Muscle of arm (tissue), 12 donors: ENCODE measurements around the gene EZR. TPM values are rescaled to one million over a fixed set of nuclear protein-coding genes. Genes with fewer than 3 reads are reported as not detected.

Source experiments
- DNase-seq: peaks from one replicate; pipeline ENCODE4 v3.0.0-alpha.2; 2013
- polyA plus RNA-seq, 12 donors: library from polyadenylated mRNA; unstranded; fragments of 120-200 nt; gene quantifications; one replicate each; pipeline ENCODE4 v1.2.1, GENCODE V29; 2013; ENCODE audit not compliant: insufficient read length in 12 of 12

The EZR gene
- polyA plus RNA-seq, 12 donors: 24.0 to 86.6 (median 33.7) TPM; not detected in 1

- DNase-seq: no peak
Measured at GRCh38 chr6:158778005-158778527, 41.1 kb downstream of the EZR start.

DNA sequence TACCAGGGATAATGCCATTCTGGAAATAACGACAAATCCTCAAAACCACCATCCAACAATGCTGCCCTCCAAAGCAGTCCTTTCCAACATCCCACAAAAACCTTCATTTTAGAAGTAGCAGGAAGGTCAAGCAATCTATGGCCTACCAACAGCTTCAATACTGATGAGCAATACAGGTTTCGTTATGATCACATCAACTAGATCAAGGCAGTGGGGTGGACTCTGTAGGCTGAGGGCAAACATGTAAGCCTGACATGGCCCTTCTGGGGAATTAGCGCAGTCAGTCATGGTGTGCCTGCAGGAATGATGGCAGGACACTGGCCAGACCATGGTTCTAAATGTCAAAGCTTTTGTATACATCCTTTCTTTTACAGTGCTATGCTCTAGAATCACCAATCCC, 41.7 kb downstream of the EZR start:
- DNase-seq: no peak

DNA sequence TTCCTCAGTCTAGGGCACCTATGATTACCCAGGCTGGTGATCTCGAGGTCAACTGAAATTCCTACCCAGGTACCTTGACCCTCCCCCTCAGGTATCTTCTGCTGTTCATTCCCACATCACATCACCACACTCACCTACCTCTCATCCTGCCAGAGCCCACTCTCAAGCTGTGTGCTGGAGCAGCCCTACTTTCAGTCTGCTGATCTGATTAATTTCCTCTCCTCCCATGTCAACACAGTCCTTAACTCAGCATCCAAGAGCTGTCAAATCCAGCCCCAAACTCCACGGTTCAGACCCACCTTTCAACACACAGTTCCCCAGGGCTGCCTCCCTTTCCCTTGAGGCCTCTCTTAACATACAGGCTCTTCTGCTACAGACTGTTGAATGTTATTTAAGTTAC, 42.4 kb downstream of the EZR start:
- DNase-seq: no peak

DNA sequence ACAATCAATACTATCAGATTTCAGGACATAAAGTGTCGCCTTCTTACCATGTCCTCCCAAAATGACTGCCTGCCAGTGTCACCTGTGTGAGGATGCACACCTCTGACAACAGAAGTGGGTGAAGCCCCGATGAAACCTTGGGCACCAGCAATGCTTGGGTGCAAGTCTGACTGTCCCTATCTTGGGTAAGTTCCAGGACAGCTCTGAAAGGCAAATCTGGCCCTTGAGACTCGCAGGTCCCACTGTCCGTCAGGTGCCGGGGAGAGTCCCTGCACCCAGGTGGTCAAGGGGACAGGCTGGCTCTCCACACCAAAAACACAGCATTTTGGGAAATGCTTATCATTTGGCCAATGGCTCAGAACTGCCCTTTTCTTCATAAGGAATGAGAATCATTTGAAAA, 43.3 kb downstream of the EZR start:
- no peak for DNase-seq

GRCh38 chr6:158774717-158775449, 44.3 kb downstream of the EZR start:
- DNase-seq: no peak

GRCh38 chr6:158773581-158774449, 45.4 kb downstream of the EZR start:
- DNase-seq: no peak

GRCh38 chr6:158772851-158773371, 46.3 kb downstream of the EZR start:
- no peak for DNase-seq

DNA sequence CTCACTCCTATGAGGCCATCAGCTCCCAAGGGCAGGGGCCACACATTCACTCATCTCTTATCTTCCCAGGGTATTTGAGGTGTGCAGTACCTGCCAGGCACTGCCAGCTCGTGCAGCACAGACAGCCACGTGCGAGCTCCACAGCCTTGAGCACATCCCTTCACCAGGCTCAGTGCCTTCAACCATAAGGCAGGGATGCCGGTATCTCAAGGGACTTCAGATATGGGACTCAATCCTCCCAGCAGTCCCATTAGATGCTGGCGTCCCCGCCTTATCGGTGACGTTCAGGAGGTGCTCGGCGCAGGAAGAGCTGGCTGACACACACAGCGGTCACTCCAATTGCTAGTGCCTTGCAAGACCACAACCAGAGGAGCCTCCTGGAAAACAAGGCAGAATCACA, 47.0 kb downstream of the EZR start:
- no peak for DNase-seq

DNA sequence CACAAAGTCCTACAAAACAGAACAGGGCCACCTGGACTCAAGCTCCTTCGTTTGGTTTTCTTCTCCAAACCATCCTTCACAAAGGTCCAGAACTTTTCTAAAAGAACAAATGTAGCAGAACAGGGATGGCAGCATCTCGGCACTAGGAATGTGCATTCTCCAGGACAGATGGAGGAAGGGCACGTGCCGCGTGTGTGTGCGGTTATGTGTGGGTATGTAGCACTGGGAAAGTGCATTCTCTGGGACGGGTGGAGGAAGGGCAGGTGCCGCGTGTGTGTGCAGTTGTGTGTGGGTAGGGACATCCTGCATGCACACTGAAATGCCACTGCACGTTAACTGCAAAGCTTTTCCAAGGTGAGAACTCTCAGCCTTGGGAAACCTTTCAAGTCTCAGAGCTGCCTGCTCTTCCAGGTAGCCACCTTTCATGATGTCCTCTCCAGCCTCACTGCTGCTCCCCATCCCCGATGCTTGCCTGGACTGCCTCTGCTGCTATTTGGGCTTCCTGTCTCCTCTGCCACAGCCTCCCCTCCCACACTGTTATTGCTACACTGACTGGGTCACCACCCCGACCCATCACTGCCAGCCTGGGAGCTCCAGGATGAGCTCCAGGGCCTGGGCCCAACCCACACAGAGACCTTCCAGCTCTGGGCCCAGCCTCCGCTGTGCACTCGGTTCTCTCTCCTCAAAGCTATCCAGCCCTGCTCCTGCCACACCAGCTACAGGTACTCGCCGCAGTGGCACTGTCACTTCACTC, 47.6 kb downstream of the EZR start:
- no peak for DNase-seq

DNA sequence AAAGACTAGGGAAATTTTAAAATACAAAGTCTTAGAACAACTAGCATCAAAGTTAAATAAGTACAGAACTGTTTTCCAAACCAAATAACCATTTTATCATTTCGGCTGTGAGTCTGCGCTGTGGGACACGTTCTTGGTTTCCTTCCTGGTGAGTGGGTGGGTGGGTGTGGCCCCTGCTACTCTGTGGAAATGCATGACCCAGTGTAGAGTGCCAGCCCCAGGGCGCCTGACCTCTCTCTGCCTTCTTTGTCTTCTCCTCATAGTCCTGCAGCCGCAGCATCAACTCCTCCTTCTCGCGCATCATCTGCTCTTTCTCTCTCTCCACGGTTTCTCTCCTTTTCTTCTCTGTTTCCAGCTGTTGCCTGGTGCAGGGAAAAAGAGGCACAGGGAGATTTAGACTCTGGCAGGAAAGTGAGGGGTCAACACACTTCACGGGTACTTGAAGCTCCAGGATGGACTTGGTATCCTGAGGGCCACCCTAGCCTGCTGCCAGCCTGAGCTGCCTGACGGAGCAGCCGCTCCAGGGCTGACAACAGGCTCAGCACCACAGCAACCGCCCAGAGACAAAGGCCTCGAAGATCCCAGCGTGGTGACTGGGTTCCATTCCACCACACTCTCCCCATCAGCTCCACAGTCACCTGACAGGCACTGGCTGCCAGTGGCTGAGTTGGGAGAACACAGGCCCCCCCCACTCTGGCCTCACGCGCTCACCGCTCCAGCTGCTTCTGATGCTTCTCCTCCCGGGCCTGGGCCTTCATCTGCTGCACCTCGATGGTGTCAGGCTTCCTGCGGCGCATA, 48.4 kb downstream of the EZR start:
- no peak for DNase-seq

DNA sequence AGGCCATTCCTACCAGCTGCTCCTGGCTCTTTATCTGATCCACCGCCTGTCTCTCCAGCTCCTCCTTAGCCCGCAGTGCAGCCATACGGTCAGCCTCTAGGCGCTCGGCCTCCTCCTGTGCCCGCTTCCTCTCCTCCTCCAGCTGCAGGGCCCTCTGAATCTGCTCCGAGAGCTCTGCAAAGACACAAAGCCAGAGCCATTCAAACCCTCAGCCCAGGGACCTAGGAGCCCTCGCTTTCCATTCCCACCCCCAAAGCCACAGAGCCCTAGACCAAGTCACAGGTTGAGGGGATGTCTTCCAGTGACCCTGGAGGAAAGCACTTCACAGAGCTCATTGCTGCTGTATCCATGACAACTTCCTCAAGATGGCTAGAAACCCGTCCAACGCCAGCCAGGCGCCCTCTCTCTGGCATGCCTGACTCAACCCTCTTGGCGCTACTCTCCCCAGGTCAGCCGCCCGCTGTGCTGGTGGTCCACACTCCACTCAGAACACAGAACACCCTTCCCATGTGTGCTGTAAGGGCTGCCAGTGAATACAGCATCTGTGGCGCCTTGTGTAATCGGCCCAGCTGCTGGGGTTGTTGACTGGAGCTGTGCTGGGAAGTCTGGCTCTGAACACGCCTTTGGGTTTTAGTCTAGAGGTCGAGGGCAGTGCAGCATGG, 49.3 kb downstream of the EZR start:
- no peak for DNase-seq

DNA sequence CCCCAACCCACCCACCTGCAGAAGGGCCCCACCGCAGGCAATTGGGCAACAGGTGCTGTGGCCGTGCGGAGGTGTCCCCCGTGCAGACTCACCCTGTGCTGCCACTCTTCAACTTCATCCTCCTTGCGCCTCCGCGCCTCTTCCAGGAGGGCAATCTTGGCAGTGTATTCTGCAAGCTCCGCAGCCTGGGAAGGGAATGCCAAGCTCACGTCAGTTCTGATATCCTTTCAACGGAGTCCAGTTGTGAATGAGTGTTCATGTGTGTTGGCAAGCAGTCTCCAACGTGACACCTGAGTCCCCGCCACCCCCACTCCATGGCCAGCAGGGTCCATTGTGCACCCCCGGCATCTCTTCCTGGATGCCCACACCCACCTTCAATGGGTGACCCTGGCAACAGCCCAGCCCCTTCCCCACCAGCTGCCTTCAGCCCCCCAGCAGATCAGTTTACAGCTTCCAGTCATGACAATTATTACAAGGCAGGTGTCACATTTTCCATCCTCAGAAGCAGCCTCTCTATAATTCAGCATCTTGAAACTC, 49.9 kb downstream of the EZR start:
- DNase-seq: no peak

DNA sequence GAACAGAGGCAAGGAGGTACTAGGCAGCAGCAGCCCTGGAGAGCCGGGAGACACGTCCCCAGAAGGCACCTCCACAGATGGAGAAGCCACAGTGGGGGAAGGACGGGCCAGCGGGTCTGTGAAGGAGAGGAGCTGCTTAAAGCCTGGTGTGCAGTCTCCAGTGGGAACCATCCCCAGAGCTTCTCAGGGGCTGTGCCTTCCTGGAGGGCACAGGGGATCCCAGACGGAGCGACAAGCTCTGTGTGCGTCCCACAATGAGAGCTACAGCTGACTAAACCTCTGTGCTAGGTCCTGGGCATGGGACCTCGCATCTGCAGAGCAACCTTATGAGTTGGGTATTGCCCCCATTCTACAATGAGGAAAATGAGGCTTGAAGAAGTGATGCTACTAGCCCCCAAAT, 50.7 kb downstream of the EZR start:
- DNase-seq: no peak

GRCh38 chr6:158767709-158768108, 51.5 kb downstream of the EZR start:
- DNase-seq: no peak

DNA sequence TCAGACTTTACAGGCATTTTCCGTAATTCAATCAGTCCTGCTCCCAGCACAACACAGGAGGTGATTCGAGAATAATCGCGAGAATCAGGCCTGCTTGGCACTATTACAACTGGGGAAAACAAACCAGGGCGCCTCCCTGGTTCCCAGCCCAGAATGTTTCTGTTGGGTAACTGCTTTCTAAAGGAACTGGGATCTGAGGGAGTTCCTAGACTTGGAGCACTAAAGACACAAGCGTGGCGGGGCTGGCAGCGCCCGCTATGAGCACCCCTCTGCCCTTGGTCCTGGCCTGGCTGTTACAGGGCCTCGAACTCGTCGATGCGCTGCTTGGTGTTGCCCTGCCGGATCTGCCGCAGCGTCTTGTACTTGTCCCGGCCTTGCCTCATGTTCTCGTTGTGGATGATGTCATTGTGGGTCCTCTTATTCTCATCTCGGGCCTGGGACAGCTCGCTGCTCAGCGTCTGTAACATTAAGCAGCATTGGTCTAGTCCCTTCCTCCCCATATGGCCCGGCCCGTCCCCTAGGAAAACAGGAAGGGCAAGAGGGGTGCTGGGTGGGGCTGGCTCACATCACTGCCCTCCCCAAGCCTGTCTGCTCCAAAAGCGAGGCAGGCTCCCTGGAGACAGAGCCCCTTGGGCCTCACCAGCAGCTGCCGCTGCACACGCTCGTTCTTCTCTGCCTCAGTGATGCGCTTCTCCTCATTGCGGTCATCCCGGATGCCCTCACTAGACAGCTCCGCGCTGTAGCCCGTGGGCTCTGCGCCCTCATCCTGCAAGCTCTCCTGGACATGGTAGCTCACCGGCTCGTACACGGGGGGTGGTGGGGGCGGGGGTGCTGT, 52.3 kb downstream of the EZR start:
- DNase-seq: no peak

DNA sequence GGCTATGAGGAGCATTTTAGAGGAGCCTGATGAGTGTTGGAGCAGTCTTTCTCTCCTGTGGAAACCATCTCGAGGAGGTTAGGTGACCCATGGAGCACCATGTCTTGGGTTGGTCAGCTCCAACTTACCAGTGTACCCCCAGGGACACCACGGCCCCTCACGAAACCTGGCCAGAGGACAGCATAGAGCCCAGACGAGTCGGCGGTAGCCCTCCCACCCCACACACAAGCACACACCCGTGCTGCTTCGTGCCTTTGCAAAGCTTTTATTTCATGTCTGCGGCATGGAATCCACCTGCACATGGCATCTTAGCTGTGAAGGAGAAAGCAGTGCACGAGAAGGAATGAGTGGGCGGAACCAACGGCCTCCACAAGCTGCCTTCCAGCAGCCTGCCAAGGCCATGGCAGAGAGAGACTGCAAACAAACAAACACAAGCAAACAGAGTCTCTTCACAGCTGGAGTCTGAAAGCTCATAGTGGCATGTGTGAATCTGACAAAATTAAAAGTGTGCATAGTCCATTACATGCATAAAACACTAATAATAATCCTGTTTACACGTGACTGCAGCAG, 53.6 kb downstream of the EZR start:
- no peak for DNase-seq

- DNase-seq: no peak
Measured at GRCh38 chr6:158764926-158765325, 54.2 kb downstream of the EZR start.

GRCh38 chr6:158764183-158764849, 54.9 kb downstream of the EZR start:
- no peak for DNase-seq
